AG10803 (cell line): ENCODE results near the gene UBE2D3.

Experiments used
- DNase-seq: peaks from one replicate; pipeline ENCODE4 v3.0.0; 2010; ENCODE audit warnings: low read depth
- H3K4me3 ChIP-seq: 2 replicates; pipeline ENCODE4 v1.5.1; 2011; ENCODE audit warnings: mild to moderate bottlenecking, low read length, control low read depth
- TF ChIP-seq, protein P1 (sequence below): conservative IDR thresholded peaks from 2 replicates; pipeline ENCODE4 v1.5.1; 2011; ENCODE audit warnings: mild to moderate bottlenecking, low read length, control low read depth, inconsistent platforms

Gene UBE2D3

DNA sequence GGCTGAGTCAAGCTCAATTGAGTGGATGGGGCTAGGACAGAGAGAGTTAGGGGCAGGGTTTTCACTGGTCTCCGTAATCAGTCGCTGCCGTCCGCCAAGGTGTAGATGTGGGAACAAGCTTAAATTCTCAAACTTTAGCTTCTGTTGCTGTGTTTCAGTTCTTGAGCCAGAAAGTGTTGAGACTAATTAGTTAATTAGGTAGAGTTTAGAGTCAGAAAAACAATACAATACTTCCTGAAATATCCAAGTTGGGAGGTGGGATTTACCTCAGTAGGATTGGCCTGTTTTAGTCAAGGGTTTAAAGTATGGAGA, 1.1 kb upstream of the UBE2D3 start:
- peak overlapping the region; percentile 91 for H3K4me3 ChIP-seq
- no peak for DNase-seq
- TF ChIP-seq, protein P1, sequence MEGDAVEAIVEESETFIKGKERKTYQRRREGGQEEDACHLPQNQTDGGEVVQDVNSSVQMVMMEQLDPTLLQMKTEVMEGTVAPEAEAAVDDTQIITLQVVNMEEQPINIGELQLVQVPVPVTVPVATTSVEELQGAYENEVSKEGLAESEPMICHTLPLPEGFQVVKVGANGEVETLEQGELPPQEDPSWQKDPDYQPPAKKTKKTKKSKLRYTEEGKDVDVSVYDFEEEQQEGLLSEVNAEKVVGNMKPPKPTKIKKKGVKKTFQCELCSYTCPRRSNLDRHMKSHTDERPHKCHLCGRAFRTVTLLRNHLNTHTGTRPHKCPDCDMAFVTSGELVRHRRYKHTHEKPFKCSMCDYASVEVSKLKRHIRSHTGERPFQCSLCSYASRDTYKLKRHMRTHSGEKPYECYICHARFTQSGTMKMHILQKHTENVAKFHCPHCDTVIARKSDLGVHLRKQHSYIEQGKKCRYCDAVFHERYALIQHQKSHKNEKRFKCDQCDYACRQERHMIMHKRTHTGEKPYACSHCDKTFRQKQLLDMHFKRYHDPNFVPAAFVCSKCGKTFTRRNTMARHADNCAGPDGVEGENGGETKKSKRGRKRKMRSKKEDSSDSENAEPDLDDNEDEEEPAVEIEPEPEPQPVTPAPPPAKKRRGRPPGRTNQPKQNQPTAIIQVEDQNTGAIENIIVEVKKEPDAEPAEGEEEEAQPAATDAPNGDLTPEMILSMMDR = no peak

DNA sequence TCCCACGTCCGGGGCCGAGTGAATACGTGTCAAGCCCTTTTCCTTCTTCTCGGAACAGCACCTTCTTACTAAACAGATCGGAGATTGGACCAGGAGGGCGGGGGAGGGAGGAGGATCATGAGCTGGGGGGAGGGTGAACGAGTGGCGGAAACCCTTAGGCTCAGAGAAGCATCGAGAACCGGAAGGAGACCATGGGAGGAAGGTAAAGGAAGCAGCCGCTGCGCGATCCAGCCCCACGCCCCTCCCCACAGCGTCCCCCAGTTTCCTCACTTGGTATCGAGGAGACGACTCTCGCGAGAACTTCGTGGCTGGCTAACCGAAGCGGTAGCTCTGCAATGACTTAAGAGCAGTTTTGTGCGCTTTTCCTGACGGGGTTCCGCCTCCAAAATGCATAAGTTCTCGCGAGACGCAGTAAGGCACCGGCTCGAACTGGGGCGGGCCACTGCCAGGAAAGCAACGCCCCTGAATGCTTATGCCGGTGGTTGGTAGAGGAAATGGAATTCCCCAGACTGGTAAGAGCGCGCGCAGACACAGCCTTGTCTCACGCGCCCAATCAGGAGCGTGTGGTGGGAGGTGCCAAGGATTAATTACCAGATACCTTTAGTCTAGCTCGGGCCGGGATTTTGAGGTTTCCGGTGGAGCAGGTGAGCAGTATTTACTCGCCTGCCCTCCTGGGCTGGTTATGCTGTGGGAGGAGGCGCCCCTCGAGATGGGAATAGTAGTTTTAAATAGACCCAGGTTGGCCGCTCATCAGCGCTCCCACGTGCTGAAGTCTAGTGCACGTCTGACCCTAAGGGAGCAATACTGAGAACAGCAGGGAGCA, 534 bp upstream of the UBE2D3 start:
- peak; percentile 100 for DNase-seq
- TF ChIP-seq, protein P1 = peak; percentile 26; the same call in 1 of the 2 replicates

DNA sequence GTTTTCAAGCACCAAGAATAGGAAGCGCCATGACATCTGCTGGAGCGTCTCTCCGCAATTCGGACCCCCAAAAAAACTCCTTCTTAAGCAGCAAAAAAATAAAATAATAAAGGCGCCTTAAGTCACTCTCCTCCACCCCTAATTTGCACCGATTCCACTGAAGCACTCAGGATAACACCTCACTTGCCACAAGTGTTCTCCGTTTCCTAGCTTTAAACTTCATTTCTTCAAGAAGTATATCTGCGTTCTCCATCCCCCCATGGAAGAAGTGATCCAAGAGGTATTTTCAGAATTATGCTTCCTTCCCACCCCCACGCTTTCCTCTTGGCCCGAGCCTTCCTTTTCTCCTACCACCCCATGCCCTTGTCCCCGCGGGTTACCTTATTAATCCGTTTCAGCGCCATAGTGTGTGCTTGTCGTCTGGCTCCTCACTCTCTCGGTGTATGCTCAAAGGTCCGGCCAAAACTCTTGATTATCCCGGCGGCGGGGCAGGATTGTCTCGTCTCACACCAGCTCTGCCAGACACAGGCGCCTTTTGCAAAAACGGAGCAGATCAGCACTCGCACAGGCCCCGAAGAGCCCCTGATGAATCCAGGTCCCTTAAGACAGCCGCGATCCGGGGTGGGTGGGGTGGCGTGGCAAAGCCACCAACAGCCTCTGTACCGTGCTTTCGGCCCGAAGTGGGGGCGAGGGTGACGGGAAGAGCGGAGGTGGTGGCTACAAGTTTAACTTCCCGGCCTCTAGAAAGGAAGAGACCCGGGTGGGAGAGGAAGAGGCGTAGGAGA, 1.1 kb downstream of the UBE2D3 start:
- TF ChIP-seq, protein P1 = no peak
- DNase-seq = no peak
- H3K4me3 ChIP-seq = peak overlapping the region; percentile 91

More for the DNA sequence above, 534 bp upstream of the UBE2D3 start:
- peak overlapping the region; percentile 91 for H3K4me3 ChIP-seq

DNA sequence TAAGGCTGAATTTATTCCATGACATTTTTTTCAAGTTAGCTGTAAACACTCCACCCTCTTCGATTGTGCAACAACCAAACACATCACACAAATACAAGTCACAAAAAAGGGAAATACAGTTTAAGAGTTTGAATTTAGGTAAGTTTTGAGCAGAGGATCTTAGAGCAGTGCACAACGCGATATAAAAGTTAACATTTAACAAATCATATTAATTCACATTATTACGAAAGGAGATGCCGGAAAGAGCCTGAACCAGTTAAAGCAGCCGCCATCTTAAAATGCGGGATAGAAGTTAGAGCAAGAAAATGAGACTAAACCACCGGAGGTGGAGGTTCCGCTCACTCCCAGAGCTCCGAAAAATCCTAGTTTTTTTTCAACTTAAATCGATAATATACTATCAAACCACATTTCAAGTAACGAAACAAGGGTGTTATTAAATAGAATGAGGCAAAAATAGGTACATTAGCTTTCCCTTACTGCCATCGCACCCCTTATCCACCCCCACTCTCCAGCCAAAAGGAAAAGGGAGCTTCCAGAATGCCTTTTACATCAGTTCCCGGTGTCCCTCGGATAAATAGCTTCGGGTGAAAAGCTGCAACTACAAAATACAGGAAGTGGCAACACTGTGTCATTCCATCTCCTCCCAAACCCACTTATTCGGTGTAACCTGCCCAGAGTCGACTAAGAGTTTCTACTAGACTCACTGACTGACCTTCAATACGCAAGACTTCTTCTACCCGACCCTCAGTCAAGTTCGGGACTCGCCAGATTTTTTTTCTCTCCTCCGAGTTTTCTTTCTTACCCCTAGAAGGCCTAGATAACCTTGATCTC, 1.9 kb downstream of the UBE2D3 start:
- DNase-seq = peak; percentile 78
- H3K4me3 ChIP-seq = peak overlapping the region; percentile 91
- TF ChIP-seq, protein P1 = no peak

DNA sequence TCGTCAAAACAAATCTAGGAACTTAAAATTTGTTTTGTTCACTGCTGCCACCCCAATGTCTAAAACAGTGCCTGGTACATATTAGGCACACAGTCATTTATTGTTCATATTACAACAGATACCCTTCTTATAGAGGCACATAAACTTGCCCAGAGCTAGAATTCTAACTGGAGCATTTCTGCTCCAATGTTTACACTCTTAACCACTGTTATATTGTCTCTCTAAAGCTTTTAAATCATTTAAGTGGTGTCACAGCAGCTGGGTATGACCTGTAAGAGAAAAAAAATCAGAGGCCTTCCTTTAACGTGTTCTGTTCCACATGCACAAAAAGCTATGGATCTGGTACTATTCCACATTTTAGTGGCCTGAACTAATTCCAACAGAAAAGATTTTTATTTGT, 3.0 kb downstream of the UBE2D3 start:
- H3K4me3 ChIP-seq = peak overlapping the region; percentile 91
- TF ChIP-seq, protein P1 = no peak
- no peak for DNase-seq

DNA sequence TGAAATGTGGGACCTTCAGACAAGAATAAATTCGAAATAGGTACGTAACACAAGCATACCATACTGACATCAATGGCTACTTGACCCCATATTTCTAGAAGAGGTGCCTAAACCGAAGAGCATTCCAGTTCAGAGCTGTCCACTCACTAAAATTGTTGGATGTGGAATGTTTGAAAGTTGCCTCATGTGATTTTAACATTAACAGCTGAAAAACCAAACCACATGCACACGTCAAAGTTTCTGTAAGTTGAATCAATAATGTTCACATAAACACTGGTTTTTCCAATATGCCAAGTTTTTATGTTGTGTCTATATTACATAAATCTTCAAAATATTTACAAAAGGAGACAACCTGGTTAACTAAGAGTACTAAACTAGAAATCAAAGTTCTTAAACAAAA, 3.5 kb downstream of the UBE2D3 start:
- DNase-seq = peak; percentile 20
- H3K4me3 ChIP-seq = peak overlapping the region; percentile 91
- TF ChIP-seq, protein P1 = no peak
